Vagina (tissue), 2 donors: ENCODE data around the gene SPNS3.

Source experiments
- CTCF ChIP-seq, 3 experiments: fragments of 450-650 bp in 2 of 3; fragments of 200-600 bp in 1 of 3; sonication (generic) in 1 of 3; IDR thresholded peaks; one replicate each; pipeline ENCODE4 v1.5.1; 2017 to 2019; ENCODE audit warnings: antibody characterized with exemption in 3 of 3, mild to moderate bottlenecking in 2 of 3, moderate library complexity in 2 of 3
- POLR2A ChIP-seq, 2 donors: fragments of 450-650 bp; IDR thresholded peaks; one replicate each; pipeline ENCODE4 v1.6.1; 2017; ENCODE audit warnings: antibody characterized with exemption in 2 of 2, mild to moderate bottlenecking in 2 of 2, moderate library complexity in 2 of 2
- POLR2AphosphoS5 ChIP-seq, 2 donors: sonication (generic); formaldehyde crosslinking; IDR thresholded peaks; one replicate each; pipeline ENCODE4 v1.9.0; 2017; ENCODE audit warnings: antibody characterized with exemption in 2 of 2, mild to moderate bottlenecking in 2 of 2, low read depth in 1 of 2; ENCODE audit not compliant: insufficient read depth in 1 of 2

- TF ChIP-seq CTCF (IDR thresholded peaks at IDR 0.05) (no peak), POLR2A (IDR thresholded peaks at IDR 0.05) (no peak), POLR2AphosphoS5 (IDR thresholded peaks at IDR 0.05; ENCODE audit: insufficient read depth in 1 of 2, low read depth in 1 of 2) (no peak)
These were observed 90.2 kb downstream of the SPNS3 start for GRCh38 chr17:4523946-4524345.
